SK-N-SH (cell line): Measurements from ENCODE around the gene EMP1. TPM values are rescaled to one million over a fixed set of nuclear protein-coding genes. Genes with fewer than 3 reads are reported as not detected.

Experiments used
- CTCF ChIA-PET: fragments of 300-600, 350-600 bp; formaldehyde crosslinking; extraction: SDS; loops from one replicate; lab custom pipeline; 2021; lab: Yijun Ruan, JAX
- POLR2A ChIA-PET: fragments of 350-600 bp; sonication (Branson Sonifier 250); formaldehyde crosslinking; extraction: SDS; loops from one replicate; lab custom pipeline; 2020; ENCODE audit warnings: antibody characterized with exemption, inconsistent platforms; lab: Yijun Ruan, JAX
- DNase-seq: peaks from one replicate; pipeline ENCODE4 v3.0.0; 2012
- H2AFZ ChIP-seq: fragments of 200-600 bp; sonication (generic); 2 replicates; pipeline ENCODE4 v1.8.1; 2016; ENCODE audit warnings: antibody characterized with exemption, mild to moderate bottlenecking, low read depth
- H3F3A ChIP-seq: fragments of 200-600 bp; sonication (generic); replicated peaks from 2 replicates; pipeline ENCODE3; 2016; ENCODE audit warnings: antibody characterized with exemption, mild to moderate bottlenecking; ENCODE audit not compliant: insufficient read depth
- H3K27ac ChIP-seq, 2 experiments: fragments of 200-500 bp in 1 of 2; fragments of 200-600 bp in 1 of 2; sonication (Bioruptor generic) in 1 of 2; sonication (generic), shearing (Covaris generic) in 1 of 2; 2 replicates each; pipeline versions ENCODE4 v1.5.1 to v1.6.1; 2014 to 2016; ENCODE audit warnings: low read depth in 2 of 2, inconsistent platforms in 1 of 2, low read length in 1 of 2, mild to moderate bottlenecking in 1 of 2, mixed read lengths in 1 of 2
- H3K27me3 ChIP-seq: fragments of 200-600 bp; sonication (generic), shearing (Covaris generic); 2 replicates; pipeline ENCODE4 v1.6.1; 2016; ENCODE audit warnings: mixed run types; ENCODE audit not compliant: insufficient read depth
- H3K36me3 ChIP-seq, 2 experiments: fragments of 200-500 bp in 1 of 2; fragments of 200-600 bp in 1 of 2; sonication (Bioruptor generic) in 1 of 2; sonication (generic) in 1 of 2; replicated peaks in 1 of 2; 2 replicates each; pipeline versions ENCODE3 to v1.5.1; 2014 to 2016; ENCODE audit warnings: low read length in 1 of 2, mild to moderate bottlenecking in 1 of 2; ENCODE audit not compliant: insufficient read depth in 2 of 2, control insufficient read depth in 1 of 2
- H3K4me1 ChIP-seq, 2 experiments: fragments of 200-500 bp in 1 of 2; fragments of 200-600 bp in 1 of 2; sonication (Bioruptor generic) in 1 of 2; sonication (generic), shearing (Covaris generic) in 1 of 2; 2 replicates each; pipeline versions ENCODE4 v1.5.1 to v1.6.1; 2014 to 2016; ENCODE audit warnings: low read depth in 1 of 2, low read length in 1 of 2, mixed run types in 1 of 2; ENCODE audit not compliant: insufficient read depth in 2 of 2, control insufficient read depth in 1 of 2
- H3K4me2 ChIP-seq: fragments of 200-600 bp; sonication (generic), shearing (Covaris generic); 2 replicates; pipeline ENCODE4 v1.6.1; 2017; ENCODE audit warnings: mixed run types
- H3K4me3 ChIP-seq, 2 experiments: fragments of 200-500 bp in 1 of 2; fragments of 200-600 bp in 1 of 2; sonication (Bioruptor generic) in 1 of 2; sonication (generic), shearing (Covaris generic) in 1 of 2; 2 replicates each; pipeline versions ENCODE4 v1.5.1 to v1.8.1; 2014 to 2016; ENCODE audit warnings: low read depth in 2 of 2, inconsistent platforms in 1 of 2, low read length in 1 of 2, mild to moderate bottlenecking in 1 of 2, mixed read lengths in 1 of 2, moderate library complexity in 1 of 2
- H3K79me2 ChIP-seq: fragments of 200-600 bp; sonication (generic); 2 replicates; pipeline ENCODE4 v1.8.1; 2017; ENCODE audit warnings: mild to moderate bottlenecking; ENCODE audit not compliant: insufficient read depth
- H3K9ac ChIP-seq: fragments of 200-600 bp; sonication (generic); 2 replicates; pipeline ENCODE4 v1.6.1; 2017; ENCODE audit warnings: mixed run types
- H3K9me2 ChIP-seq: fragments of 200-600 bp; sonication (generic); 2 replicates; pipeline ENCODE4 v1.6.1; 2017; ENCODE audit warnings: mixed run types
- H3K9me3 ChIP-seq: fragments of 200-600 bp; sonication (generic); 2 replicates; pipeline ENCODE4 v1.6.1; 2017; ENCODE audit warnings: mixed run types, mild to moderate bottlenecking, moderate library complexity
- H4K20me1 ChIP-seq: fragments of 200-600 bp; sonication (generic); 2 replicates; pipeline ENCODE4 v1.6.1; 2017; ENCODE audit warnings: mild to moderate bottlenecking, mixed run types; ENCODE audit not compliant: insufficient read depth
- CHD2 ChIP-seq: fragments of 150-350 bp; IDR thresholded peaks from 2 replicates; pipeline ENCODE4 v1.6.1; 2018; ENCODE audit warnings: low read length; ENCODE audit not compliant: partially characterized antibody
- ELF1 ChIP-seq: IDR thresholded peaks from 2 replicates; pipeline ENCODE4 v1.4.0; 2012
- FOXM1 ChIP-seq: IDR thresholded peaks from 2 replicates; pipeline ENCODE4 v1.4.0; 2012; ENCODE audit warnings: low read depth, mild to moderate bottlenecking
- GATA2 ChIP-seq: sonication (generic); formaldehyde crosslinking; IDR thresholded peaks from 2 replicates; pipeline ENCODE4 v1.5.0; 2020; ENCODE audit warnings: mild to moderate bottlenecking, missing genetic modification reagents
- JUND ChIP-seq: IDR thresholded peaks from 2 replicates; pipeline ENCODE4 v1.4.0; 2012
- MXI1 ChIP-seq: IDR thresholded peaks from 2 replicates; pipeline ENCODE4 v1.6.1; 2012; ENCODE audit warnings: mild to moderate bottlenecking, low read depth, low read length, improper control_type of control experiment
- RCOR1 ChIP-seq: fragments of 150-350 bp; IDR thresholded peaks from 2 replicates; pipeline ENCODE4 v1.6.1; 2017; ENCODE audit warnings: antibody characterized with exemption, low read length
- RFX5 ChIP-seq: IDR thresholded peaks from 2 replicates; pipeline ENCODE4 v1.6.1; 2012; ENCODE audit warnings: mild to moderate bottlenecking, improper control_type of control experiment, low read length
- TAF1 ChIP-seq: IDR thresholded peaks from 2 replicates; pipeline ENCODE4 v1.6.1; 2012; ENCODE audit warnings: low read depth, mild to moderate bottlenecking, low read length, moderate library complexity, borderline replicate concordance
- TCF12 ChIP-seq: IDR thresholded peaks from 2 replicates; pipeline ENCODE4 v1.4.0; 2012
- YY1 ChIP-seq: IDR thresholded peaks from 2 replicates; pipeline ENCODE4 v1.4.0; 2012; ENCODE audit warnings: low read depth, mild to moderate bottlenecking
- WGBS: methylation state at CpG from one replicate; pipeline ENCODE4 v1.1.6; 2017; ENCODE audit warnings: low lambda C conversion rate; 5-methylcytosine and 5-hydroxymethylcytosine counted together
- polyA plus RNA-seq, 3 experiments: library from polyadenylated mRNA; depleted of rRNA; stranded (reverse); fragments of >200 nt; gene quantifications; 2 replicates each; pipeline ENCODE4 v1.2.3, GENCODE V29; 2012
- TF ChIP-seq, protein P1 (sequence below): fragments of 150-350 bp; IDR thresholded peaks from 2 replicates; pipeline ENCODE4 v1.6.1; 2017; ENCODE audit warnings: antibody characterized with exemption, low read length, low read depth, borderline replicate concordance
- TF ChIP-seq, protein P2 (sequence below): IDR thresholded peaks from 2 replicates; pipeline ENCODE4 v1.4.0; 2012; ENCODE audit warnings: low read depth, borderline replicate concordance
- TF ChIP-seq, protein P3 (sequence below): IDR thresholded peaks from 2 replicates; pipeline ENCODE4; 2012
- TF ChIP-seq, protein P4 (sequence below): fragments of 150-350 bp; IDR thresholded peaks from 2 replicates; pipeline ENCODE4 v1.6.1; 2016; ENCODE audit warnings: mild to moderate bottlenecking, low read depth, low read length
- TF ChIP-seq, protein P5 (sequence below): fragments of 200-600 bp; sonication (generic); IDR thresholded peaks from 2 replicates; pipeline ENCODE4 v1.6.1; 2017; ENCODE audit warnings: antibody characterized with exemption, mild to moderate bottlenecking, moderate library complexity

Gene EMP1
- polyA plus RNA-seq, 1 of the 3 experiments (the other 2 are of a cell fraction): 67.4 TPM

DNA sequence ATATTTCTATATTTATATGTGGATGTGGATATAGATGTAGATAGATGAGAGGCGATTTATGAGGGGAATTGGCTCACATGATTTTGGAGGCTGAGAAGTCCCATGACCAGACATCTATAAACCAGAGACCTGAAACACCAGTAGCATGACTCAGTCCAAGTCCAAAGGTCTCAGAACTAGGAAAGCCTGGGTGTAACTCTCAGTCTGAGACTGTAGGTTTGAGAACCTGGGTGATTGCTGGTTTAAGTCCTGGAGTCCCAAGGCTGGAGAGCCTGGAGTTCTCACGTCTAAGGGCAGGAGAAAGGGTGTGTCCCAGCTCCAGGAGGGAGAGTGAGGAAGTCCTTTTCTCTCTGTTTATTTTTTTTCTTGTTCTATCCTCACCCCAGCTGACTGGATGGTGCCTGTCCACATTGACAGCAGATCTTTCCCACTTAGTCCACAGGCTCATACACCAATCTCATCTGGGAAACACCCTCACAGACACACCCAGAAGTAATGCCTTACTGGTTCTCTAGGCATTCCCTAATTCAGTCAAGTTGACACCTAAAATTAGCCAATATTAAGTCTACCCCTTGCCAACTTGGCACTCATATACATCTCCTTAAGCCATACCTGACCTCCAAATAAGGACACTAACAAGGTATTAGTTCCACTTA is 45.4 kb downstream of the EMP1 start (continued):
- TF ChIP-seq, protein P1, sequence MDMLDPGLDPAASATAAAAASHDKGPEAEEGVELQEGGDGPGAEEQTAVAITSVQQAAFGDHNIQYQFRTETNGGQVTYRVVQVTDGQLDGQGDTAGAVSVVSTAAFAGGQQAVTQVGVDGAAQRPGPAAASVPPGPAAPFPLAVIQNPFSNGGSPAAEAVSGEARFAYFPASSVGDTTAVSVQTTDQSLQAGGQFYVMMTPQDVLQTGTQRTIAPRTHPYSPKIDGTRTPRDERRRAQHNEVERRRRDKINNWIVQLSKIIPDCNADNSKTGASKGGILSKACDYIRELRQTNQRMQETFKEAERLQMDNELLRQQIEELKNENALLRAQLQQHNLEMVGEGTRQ: no peak
- TF ChIP-seq YY1 (no peak), FOXM1 (no peak), MXI1 (no peak), TCF12 (no peak)
- TF ChIP-seq, protein P2, sequence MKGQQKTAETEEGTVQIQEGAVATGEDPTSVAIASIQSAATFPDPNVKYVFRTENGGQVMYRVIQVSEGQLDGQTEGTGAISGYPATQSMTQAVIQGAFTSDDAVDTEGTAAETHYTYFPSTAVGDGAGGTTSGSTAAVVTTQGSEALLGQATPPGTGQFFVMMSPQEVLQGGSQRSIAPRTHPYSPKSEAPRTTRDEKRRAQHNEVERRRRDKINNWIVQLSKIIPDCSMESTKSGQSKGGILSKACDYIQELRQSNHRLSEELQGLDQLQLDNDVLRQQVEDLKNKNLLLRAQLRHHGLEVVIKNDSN: no peak
- TF ChIP-seq, protein P3, sequence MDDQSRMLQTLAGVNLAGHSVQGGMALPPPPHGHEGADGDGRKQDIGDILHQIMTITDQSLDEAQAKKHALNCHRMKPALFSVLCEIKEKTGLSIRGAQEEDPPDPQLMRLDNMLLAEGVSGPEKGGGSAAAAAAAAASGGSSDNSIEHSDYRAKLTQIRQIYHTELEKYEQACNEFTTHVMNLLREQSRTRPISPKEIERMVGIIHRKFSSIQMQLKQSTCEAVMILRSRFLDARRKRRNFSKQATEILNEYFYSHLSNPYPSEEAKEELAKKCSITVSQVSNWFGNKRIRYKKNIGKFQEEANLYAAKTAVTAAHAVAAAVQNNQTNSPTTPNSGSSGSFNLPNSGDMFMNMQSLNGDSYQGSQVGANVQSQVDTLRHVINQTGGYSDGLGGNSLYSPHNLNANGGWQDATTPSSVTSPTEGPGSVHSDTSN: no peak

DNA sequence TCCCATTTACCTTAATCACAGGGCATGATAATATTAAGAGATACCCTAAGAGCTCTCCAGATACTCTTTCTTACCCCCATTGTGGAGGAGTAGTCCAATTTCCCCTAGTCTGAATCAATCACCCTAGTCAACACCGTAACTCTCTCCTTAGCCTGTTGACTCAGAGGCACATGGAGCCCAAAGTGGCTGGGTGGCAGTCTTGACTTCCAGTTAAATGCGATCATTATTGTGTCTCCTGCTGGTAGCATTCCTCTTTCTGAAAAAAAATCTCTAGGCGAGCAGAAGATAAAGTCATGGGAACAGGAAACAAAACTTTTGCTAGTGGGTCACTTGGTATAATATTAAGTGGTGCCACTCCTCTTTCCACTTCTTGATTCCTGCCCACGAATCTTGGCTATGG is 46.4 kb downstream of the EMP1 start:
- Histone ChIP-seq H4K20me1 (no peaks in the 10 kb centered on the region), H3K9me3 (no peaks in the 10 kb centered on the region), H3K9me2 (no peaks in the 10 kb centered on the region), H2AFZ (no peak overlapping the region), H3K27me3 (no peaks in the 10 kb centered on the region; the same call in 1 of the 2 replicates), H3K4me1 (no peaks in the 10 kb centered on the region), H3K27ac (no peak overlapping the region), H3K36me3 (no peaks in the 10 kb centered on the region), H3K9ac (no peak overlapping the region), H3K4me3 (no peak overlapping the region), H3F3A (no peaks in the 10 kb centered on the region), H3K79me2 (no peaks in the 10 kb centered on the region), H3K4me2 (no peak overlapping the region)
- 43% methylated on average over 4 of the region's 4 CpGs for WGBS
- no peak for DNase-seq
- CTCF ChIA-PET: interaction anchor here (1.6 kb wide), 1 partner anchor 13 kb away, joined by 5 read pairs; no protein-coding TSS in a partner anchor
- no peak for TF ChIP-seq CHD2
- POLR2A ChIA-PET: no interaction called here

DNA sequence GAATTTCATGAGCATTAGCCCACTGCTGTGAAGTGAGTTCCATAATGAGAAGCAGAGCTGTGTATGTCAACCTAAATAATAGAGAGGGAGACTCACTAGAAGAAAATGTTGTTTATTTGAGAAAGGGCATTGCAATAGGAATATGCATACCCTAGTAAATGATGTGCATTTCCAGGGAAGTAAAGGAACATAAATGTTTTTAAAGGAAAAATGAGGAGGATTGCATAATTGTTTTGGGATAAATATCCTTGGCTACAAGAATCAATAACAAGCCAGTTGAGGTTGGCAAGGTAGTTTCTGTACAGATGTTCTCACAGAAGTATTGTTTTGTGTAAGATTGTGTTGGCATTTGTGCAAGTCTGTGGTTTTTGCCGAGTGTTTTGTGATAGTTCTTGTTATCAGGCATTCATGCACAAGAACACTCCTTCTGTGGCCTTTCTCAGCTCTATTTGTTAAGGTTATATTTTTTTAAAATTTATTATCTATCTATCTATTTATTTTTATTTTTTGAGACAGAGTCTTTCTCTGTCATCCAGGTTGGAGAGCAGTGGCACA is 47.1 kb downstream of the EMP1 start:
- Histone ChIP-seq H3K36me3 (no peaks in the 10 kb centered on the region), H4K20me1 (no peaks in the 10 kb centered on the region), H3K9ac (no peak overlapping the region), H3K27ac (no peak overlapping the region), H2AFZ (no peak overlapping the region), H3F3A (no peaks in the 10 kb centered on the region), H3K79me2 (no peaks in the 10 kb centered on the region), H3K4me2 (no peak overlapping the region), H3K9me3 (no peaks in the 10 kb centered on the region), H3K9me2 (no peaks in the 10 kb centered on the region), H3K4me3 (no peak overlapping the region), H3K4me1 (no peaks in the 10 kb centered on the region), H3K27me3 (no peaks in the 10 kb centered on the region; the same call in 1 of the 2 replicates)
- TF ChIP-seq RCOR1 (no peak), FOXM1 (no peak), JUND (no peak), ELF1 (no peak), GATA2 (CRISPR knock-in tag) (no peak), TAF1 (no peak), RFX5 (no peak)
- TF ChIP-seq, protein P4, sequence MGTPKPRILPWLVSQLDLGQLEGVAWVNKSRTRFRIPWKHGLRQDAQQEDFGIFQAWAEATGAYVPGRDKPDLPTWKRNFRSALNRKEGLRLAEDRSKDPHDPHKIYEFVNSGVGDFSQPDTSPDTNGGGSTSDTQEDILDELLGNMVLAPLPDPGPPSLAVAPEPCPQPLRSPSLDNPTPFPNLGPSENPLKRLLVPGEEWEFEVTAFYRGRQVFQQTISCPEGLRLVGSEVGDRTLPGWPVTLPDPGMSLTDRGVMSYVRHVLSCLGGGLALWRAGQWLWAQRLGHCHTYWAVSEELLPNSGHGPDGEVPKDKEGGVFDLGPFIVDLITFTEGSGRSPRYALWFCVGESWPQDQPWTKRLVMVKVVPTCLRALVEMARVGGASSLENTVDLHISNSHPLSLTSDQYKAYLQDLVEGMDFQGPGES: no peak
- TF ChIP-seq, protein P3: no peak
- TF ChIP-seq, protein P5, sequence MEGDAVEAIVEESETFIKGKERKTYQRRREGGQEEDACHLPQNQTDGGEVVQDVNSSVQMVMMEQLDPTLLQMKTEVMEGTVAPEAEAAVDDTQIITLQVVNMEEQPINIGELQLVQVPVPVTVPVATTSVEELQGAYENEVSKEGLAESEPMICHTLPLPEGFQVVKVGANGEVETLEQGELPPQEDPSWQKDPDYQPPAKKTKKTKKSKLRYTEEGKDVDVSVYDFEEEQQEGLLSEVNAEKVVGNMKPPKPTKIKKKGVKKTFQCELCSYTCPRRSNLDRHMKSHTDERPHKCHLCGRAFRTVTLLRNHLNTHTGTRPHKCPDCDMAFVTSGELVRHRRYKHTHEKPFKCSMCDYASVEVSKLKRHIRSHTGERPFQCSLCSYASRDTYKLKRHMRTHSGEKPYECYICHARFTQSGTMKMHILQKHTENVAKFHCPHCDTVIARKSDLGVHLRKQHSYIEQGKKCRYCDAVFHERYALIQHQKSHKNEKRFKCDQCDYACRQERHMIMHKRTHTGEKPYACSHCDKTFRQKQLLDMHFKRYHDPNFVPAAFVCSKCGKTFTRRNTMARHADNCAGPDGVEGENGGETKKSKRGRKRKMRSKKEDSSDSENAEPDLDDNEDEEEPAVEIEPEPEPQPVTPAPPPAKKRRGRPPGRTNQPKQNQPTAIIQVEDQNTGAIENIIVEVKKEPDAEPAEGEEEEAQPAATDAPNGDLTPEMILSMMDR: no peak
- ChIA-PET POLR2A (no interaction called here), CTCF (no interaction called here)
- WGBS: 8% methylated on average over 1 of the region's 1 CpG
- DNase-seq: no peak
